ENCODE results near the gene GDAP1L1. TPM values are rescaled to one million over a fixed set of nuclear protein-coding genes. Genes with fewer than 3 reads are reported as not detected.

Gene GDAP1L1
- total RNA-seq, 4 donors from 2014 or later, result not detected

GRCh38 chr20:44306927-44307326, 59.8 kb downstream of the GDAP1L1 start:
- intact Hi-C loops (cut with DNase I; ENCODE audit: low total_unique reads) (loop anchor here (5.0 to 10.0 kb wide), 2 partner anchors 225 to 852 kb away; partner anchors contain the start of gene SRSF6), in situ Hi-C loops (cut with MboI; ENCODE audit: low sequenced_read_pairs in 4 of 4) (loop anchor here (10.0 to 25.0 kb wide), 2 partner anchors 192 to 195 kb away; no protein-coding TSS in a partner anchor)
- Histone ChIP-seq H3K4me1 (peaks cover 11 to 22% of the 10 kb centered on the region in 2 donors), H3K9me3 (no peaks in the 10 kb centered on the region), H3K27me3 (no peaks in the 10 kb centered on the region), H3K4me3 (no peak overlapping the region), H3K27ac (no peak overlapping the region), H3K36me3 (no peaks in the 10 kb centered on the region)
- DNase-seq (no peak), ATAC-seq (no peak)
- no peak for TF ChIP-seq CTCF (IDR thresholded peaks at IDR 0.05 in 4 of 5, conservative IDR thresholded peaks at IDR 0.05 in 1 of 5)
- no peak for TF ChIP-seq POLR2A (IDR thresholded peaks at IDR 0.05)

- intact Hi-C loops (cut with DNase I; ENCODE audit: low total_unique reads) (loop anchor here (2.0 to 10.0 kb wide), 5 partner anchors 208 to 855 kb away; partner anchors contain the start of gene SRSF6), in situ Hi-C loops (cut with MboI; ENCODE audit: low sequenced_read_pairs in 4 of 4) (loop anchor here (5.0 to 25.0 kb wide), 3 partner anchors 93 to 198 kb away; no protein-coding TSS in a partner anchor)
- peak overlapping the region; percentile 85 to 93 (median 88) for H3K27ac ChIP-seq
- H3K9me3 ChIP-seq, result no peaks in the 10 kb centered on the region
- H3K4me1 ChIP-seq, result peaks cover 11 to 22% of the 10 kb centered on the region in 2 donors
- no peaks in the 10 kb centered on the region for H3K27me3 ChIP-seq
- peak overlapping the region; percentile 82 to 97 (median 88) for H3K4me3 ChIP-seq
- ATAC-seq (peak; percentile 36 to 49), DNase-seq (peak; percentile 10 to 46)
- TF ChIP-seq POLR2A (IDR thresholded peaks at IDR 0.05), result no peak
- TF ChIP-seq CTCF (IDR thresholded peaks at IDR 0.05 in 4 of 5, conservative IDR thresholded peaks at IDR 0.05 in 1 of 5), result no peak
- H3K36me3 ChIP-seq, result no peaks in the 10 kb centered on the region
Measured at GRCh38 chr20:44309763-44310663, 62.9 kb downstream of the GDAP1L1 start.

GRCh38 chr20:44310664-44311639, 63.8 kb downstream of the GDAP1L1 start, which contains the start of gene FITM2:
FITM2 (minus strand) TSS chr20:44311202; CDS start chr20:44311148, 54 bp downstream.
- in situ Hi-C loops (cut with MboI; ENCODE audit: low sequenced_read_pairs in 4 of 4) (loop anchor here (5.0 to 25.0 kb wide), 2 partner anchors 94 to 199 kb away; no protein-coding TSS in a partner anchor), intact Hi-C loops (cut with DNase I; ENCODE audit: low total_unique reads) (loop anchor here (1.0 to 10.0 kb wide), 4 partner anchors 94 to 424 kb away; no protein-coding TSS in a partner anchor)
- Histone ChIP-seq H3K27ac (peak within 1 kb of the TSS; percentile 85 to 93 (median 88)), H3K9me3 (no peaks in the 10 kb centered on the region), H3K4me1 (peaks cover 11 to 22% of the 10 kb centered on the region in 2 donors), H3K4me3 (peak within 1 kb of the TSS; percentile 82 to 97 (median 88)), H3K36me3 (no peaks in the 10 kb centered on the region), H3K27me3 (no peaks in the 10 kb centered on the region)
- ATAC-seq, result peak; percentile 91 to 93
- peak; percentile 98 for DNase-seq
- TF ChIP-seq POLR2A (IDR thresholded peaks at IDR 0.05), result peak; percentile 57 to 69
- TF ChIP-seq CTCF (IDR thresholded peaks at IDR 0.05 in 4 of 5, conservative IDR thresholded peaks at IDR 0.05 in 1 of 5), result peak; percentile 93 to 98 (median 97)

- peaks cover 0 to 3% (median 0%) of the 10 kb centered on the region in 3 donors for H3K27me3 ChIP-seq
- intact Hi-C loops (cut with DNase I; ENCODE audit: low total_unique reads) (loop anchor here (5.0 to 10.0 kb wide), 2 partner anchors 213 to 420 kb away; no protein-coding TSS in a partner anchor), in situ Hi-C loops (cut with MboI; ENCODE audit: low sequenced_read_pairs in 4 of 4) (loop anchor here (5.0 to 25.0 kb wide), 2 partner anchors 98 to 203 kb away; no protein-coding TSS in a partner anchor)
- no peaks in the 10 kb centered on the region for H3K9me3 ChIP-seq
- no peak overlapping the region for H3K27ac ChIP-seq
- TF ChIP-seq CTCF (IDR thresholded peaks at IDR 0.05 in 4 of 5, conservative IDR thresholded peaks at IDR 0.05 in 1 of 5) (no peak), POLR2A (IDR thresholded peaks at IDR 0.05) (no peak)
- no peak for ATAC-seq
- DNase-seq, result no peak
- peaks cover 4 to 6% of the 10 kb centered on the region in 2 donors for H3K4me1 ChIP-seq
- no peak overlapping the region for H3K4me3 ChIP-seq
- H3K36me3 ChIP-seq, result no peaks in the 10 kb centered on the region
Measured at GRCh38 chr20:44314870-44315269, 67.8 kb downstream of the GDAP1L1 start.
